ENCODE data around the gene FAAP100.

FAAP100 gene

GRCh38 chr17:81553616-81554181, 1.5 kb upstream of the FAAP100 start:
- DNase-seq (ENCODE audit: low read depth, low spot score), result no peak

- peak; percentile 54 for DNase-seq (ENCODE audit: low read depth, low spot score)
Observed at GRCh38 chr17:81553018-81553615, 964 bp upstream of the FAAP100 start.

GRCh38 chr17:81551458-81552243, 502 bp downstream of the FAAP100 start:
- no peak for DNase-seq (ENCODE audit: low read depth, low spot score)

GRCh38 chr17:81550830-81551457, 1.2 kb downstream of the FAAP100 start:
- no peak for DNase-seq (ENCODE audit: low read depth, low spot score)

DNA sequence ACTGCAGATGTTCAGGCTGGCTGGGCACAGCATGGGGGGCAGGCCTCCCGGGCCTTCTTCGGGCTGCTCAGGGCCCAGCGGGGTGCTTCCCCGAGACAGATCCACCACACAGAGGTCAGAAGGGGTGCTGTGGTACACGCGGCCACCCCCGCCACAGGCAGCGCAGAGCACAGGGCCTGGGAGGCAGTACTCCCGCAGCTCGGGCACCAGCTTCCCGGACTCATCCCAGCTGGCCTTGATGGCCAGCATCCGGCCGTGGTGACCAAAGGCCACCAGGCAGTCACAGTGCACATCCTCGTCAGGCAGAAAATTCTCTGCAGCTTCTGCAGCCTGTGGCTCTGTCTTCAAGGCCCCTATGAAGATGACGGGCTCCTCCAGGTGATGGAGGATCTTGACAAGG, 1.9 kb downstream of the FAAP100 start:
- no peak for DNase-seq (ENCODE audit: low read depth, low spot score)

GRCh38 chr17:81549826-81550225, 2.3 kb downstream of the FAAP100 start:
- no peak for DNase-seq (ENCODE audit: low read depth, low spot score)

- no peak for DNase-seq (ENCODE audit: low read depth, low spot score)
Observed at GRCh38 chr17:81549031-81549557, 3.1 kb downstream of the FAAP100 start.

DNA sequence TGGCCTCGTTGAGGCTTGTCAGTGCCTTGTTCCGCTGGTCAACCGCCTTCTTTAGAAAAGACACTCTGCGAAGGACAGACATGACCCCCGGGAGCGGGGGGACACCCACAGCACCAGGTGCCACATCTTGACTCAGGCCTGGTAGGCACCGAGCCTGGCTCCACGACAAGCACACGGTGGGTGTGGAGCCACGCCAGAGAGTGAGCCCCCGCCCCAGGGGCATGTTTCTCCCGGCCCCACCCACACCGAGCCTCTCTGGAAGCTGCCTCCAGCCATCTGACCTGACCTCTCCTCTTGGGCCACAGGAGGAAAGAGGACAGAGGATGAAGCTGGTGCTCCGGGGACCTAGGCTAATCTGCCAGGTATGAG, 4.6 kb downstream of the FAAP100 start:
- no peak for DNase-seq (ENCODE audit: low read depth, low spot score)

DNA sequence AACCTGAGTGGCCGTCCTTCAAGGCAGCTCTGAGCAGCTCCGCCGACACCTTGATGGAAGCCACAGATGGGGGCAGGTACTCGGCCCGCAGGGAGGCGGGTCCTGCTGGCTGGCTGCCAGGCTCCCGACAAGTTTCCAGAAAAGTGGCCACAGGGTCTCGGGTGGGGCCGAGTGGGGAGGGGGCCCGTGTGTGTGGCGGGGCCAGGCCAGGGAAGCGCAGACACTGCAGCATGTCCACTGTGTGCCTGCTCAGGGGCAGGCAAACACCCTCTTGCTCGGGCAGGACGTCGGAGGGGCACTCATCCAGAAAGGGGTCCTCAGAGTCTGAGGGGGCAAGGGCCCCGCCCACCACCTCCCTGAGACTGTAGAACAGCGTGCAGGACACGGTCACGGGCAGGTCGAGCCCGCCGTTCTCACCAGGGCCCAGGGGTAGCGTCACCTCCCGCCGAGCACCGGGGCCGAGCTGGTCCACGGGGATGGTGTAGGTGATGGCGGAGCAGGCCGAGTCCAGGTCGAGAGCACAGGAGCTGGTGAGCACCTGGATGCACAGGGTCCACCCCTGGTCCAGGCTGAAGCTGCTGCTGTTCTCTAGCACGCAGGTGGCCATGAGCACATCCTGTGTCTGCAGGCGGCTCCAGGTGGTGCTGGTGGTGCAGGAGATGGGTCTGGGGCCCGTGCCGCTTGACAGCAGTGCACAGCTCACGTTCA, 5.1 kb downstream of the FAAP100 start:
- DNase-seq (ENCODE audit: low read depth, low spot score), result no peak

GRCh38 chr17:81545160-81545949, 6.8 kb downstream of the FAAP100 start:
- DNase-seq (ENCODE audit: low read depth, low spot score), result no peak

- no peak for DNase-seq (ENCODE audit: low read depth, low spot score)
Observed at GRCh38 chr17:81544281-81544974, 7.7 kb downstream of the FAAP100 start.

DNA sequence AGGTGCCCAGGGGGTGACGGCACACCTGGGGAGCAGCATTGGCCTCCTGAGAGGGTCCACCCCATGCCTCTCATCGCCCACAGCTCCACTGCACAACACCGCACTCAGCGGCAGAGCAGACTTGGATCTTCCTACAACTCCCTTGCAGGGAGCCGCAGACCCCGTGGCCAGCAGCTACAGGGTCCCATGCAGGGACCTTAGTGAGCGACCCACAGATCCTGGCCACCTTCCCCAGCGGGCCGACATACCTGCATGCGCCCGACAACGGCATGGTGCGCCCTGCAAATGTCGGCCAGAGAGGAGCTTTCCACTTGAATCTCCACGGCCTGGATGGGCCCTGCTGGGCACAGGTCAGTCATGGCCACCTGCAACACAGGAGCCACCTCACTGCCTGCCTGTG, 8.4 kb downstream of the FAAP100 start:
- no peak for DNase-seq (ENCODE audit: low read depth, low spot score)

GRCh38 chr17:81543339-81543675, 8.8 kb downstream of the FAAP100 start:
- DNase-seq (ENCODE audit: low read depth, low spot score), result no peak

GRCh38 chr17:81542431-81543338, 9.5 kb downstream of the FAAP100 start:
- DNase-seq (ENCODE audit: low read depth, low spot score), result no peak

DNA sequence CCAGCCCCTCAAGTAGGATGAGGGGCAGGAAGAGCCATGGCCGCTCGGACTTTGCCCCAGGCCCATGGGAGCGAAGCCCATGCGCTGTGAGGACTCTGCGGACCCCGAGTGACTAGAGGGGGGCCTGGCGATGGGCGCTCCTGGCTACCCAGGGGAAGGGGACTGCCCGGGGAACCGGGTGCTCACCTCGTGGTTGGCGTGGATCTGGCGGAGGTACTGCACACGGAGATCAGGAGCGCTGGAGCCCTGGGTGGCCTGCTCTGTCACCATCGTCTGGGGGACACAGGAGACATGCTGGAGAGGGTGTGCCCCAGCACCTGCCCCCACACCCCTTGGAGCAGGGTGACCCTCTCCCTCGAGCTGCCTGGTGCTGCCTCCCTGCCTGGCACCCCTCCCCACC, 11.0 kb downstream of the FAAP100 start:
- DNase-seq (ENCODE audit: low read depth, low spot score), result no peak

DNA sequence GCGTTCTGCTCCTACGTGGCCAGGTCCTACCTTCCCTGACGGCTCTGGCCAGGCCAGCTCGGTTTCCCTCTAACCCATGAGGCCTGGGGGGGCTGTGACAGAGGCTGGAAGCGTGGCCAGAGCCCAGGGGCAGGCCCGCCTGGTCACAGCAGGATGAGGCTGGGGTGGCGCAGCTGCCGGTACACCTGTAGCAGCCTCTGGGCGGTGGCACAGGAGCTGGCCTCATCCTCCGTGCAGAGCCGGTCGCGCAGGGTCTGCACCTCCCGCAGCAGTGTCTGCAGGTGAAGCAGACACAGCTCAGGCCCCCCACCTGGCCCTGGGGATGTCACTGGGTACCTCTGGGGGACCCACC, 11.5 kb downstream of the FAAP100 start:
- no peak for DNase-seq (ENCODE audit: low read depth, low spot score)

- no peak for DNase-seq (ENCODE audit: low read depth, low spot score)
Observed at GRCh38 chr17:81539961-81540675, 12.0 kb downstream of the FAAP100 start.

- no peak for DNase-seq (ENCODE audit: low read depth, low spot score)
Observed at GRCh38 chr17:81539571-81539900, 12.6 kb downstream of the FAAP100 start.

Data from activated CD4-positive, CD25-positive, alpha-beta regulatory T cell treated with anti-CD3 and anti-CD28 coated beads, Interleukin-2, amount 50 U/mL, for 16 hours (primary cell).